D721Med (cell line): ENCODE measurements around the gene NKAIN2.

Experiments used
- DNase-seq: peaks from one replicate; pipeline ENCODE4 v3.0.0; 2011; ENCODE audit warnings: low spot score; ENCODE audit not compliant: insufficient read length
- FAIRE-seq: peaks from 2 replicates; lab custom pipeline; 2011; peaks lifted over from hg19 to GRCh38; lab: Jason Lieb, UNC
- CTCF ChIP-seq: IDR thresholded peaks from 2 replicates; pipeline ENCODE4 v1.5.1; 2012; ENCODE audit warnings: mild to moderate bottlenecking, control low read depth; ENCODE audit not compliant: insufficient read depth; ENCODE audit errors: missing control alignments

The NKAIN2 gene

GRCh38 chr6:123898665-123899064 lies 95.0 kb downstream of the NKAIN2 start:
- DNase-seq (no peak), FAIRE-seq (no peak)
- TF ChIP-seq CTCF: no peak

GRCh38 chr6:123899745-123900144 lies 96.1 kb downstream of the NKAIN2 start:
- DNase-seq (no peak), FAIRE-seq (no peak)
- TF ChIP-seq CTCF: no peak

GRCh38 chr6:123901436-123901835 lies 97.8 kb downstream of the NKAIN2 start:
- FAIRE-seq (no peak), DNase-seq (no peak)
- no peak for TF ChIP-seq CTCF

GRCh38 chr6:123902738-123903313 lies 99.2 kb downstream of the NKAIN2 start:
- TF ChIP-seq CTCF: no peak
- DNase-seq (no peak), FAIRE-seq (no peak)

- no peak for DNase-seq
- FAIRE-seq: no peak
- TF ChIP-seq CTCF: no peak
These were observed 100.6 kb downstream of the NKAIN2 start for GRCh38 chr6:123904228-123904627.

GRCh38 chr6:123908797-123909196 lies 105.1 kb downstream of the NKAIN2 start:
- no peak for DNase-seq
- FAIRE-seq: no peak
- no peak for TF ChIP-seq CTCF

- no peak for TF ChIP-seq CTCF
- FAIRE-seq: no peak
- DNase-seq: no peak
These were observed 106.3 kb downstream of the NKAIN2 start for GRCh38 chr6:123909989-123910388.
